ENCODE results near the gene WFIKKN2. TPM values are rescaled to one million over a fixed set of nuclear protein-coding genes. Genes with fewer than 3 reads are reported as not detected.
"Not testable (repeated sequence)": the region's sequence is repeated elsewhere in the genome, so short reads cannot be mapped to it uniquely, and the experiment has no call there.

The WFIKKN2 gene
- not detected in 2 replicates for total RNA-seq

- DNase-seq (ENCODE audit: low read depth, low spot score): no peak
Observed at GRCh38 chr17:50835301-50836234, at the start of gene WFIKKN2. Gene WFIKKN2, plus strand, starts transcription at chr17:50835586. Its CDS starts 352 bp downstream, at chr17:50835938.

GRCh38 chr17:50785946-50786570, 49.3 kb upstream of the WFIKKN2 start:
- DNase-seq (ENCODE audit: low read depth, low spot score): no peak

GRCh38 chr17:50787106-50787505, 48.3 kb upstream of the WFIKKN2 start:
- no peak for DNase-seq (ENCODE audit: low read depth, low spot score)

- DNase-seq (ENCODE audit: low read depth, low spot score): no peak
Observed at GRCh38 chr17:50790618-50791017, 44.8 kb upstream of the WFIKKN2 start.

GRCh38 chr17:50792132-50792531, 43.3 kb upstream of the WFIKKN2 start:
- no peak for DNase-seq (ENCODE audit: low read depth, low spot score)

GRCh38 chr17:50793007-50793406, 42.4 kb upstream of the WFIKKN2 start:
- DNase-seq (ENCODE audit: low read depth, low spot score): no peak

- no peak for DNase-seq (ENCODE audit: low read depth, low spot score)
Observed at GRCh38 chr17:50794361-50794760, 41.0 kb upstream of the WFIKKN2 start.

- DNase-seq (ENCODE audit: low read depth, low spot score): no peak
Observed at GRCh38 chr17:50797135-50797810, 38.1 kb upstream of the WFIKKN2 start.

- no peak for DNase-seq (ENCODE audit: low read depth, low spot score)
Observed at GRCh38 chr17:50798424-50799288, 36.7 kb upstream of the WFIKKN2 start.

GRCh38 chr17:50799582-50799981, 35.8 kb upstream of the WFIKKN2 start:
- DNase-seq (ENCODE audit: low read depth, low spot score): no peak

- no peak for DNase-seq (ENCODE audit: low read depth, low spot score)
Observed at GRCh38 chr17:50800196-50800700, 35.1 kb upstream of the WFIKKN2 start.

GRCh38 chr17:50802609-50803571, 32.5 kb upstream of the WFIKKN2 start:
- DNase-seq (ENCODE audit: low read depth, low spot score): no peak

- no peak for DNase-seq (ENCODE audit: low read depth, low spot score)
Observed at GRCh38 chr17:50803676-50804075, 31.7 kb upstream of the WFIKKN2 start.

GRCh38 chr17:50804749-50805475, 30.5 kb upstream of the WFIKKN2 start:
- not testable (repeated sequence) for DNase-seq (ENCODE audit: low read depth, low spot score)

GRCh38 chr17:50805486-50805885, 29.9 kb upstream of the WFIKKN2 start:
- DNase-seq (ENCODE audit: low read depth, low spot score): no peak

GRCh38 chr17:50806141-50806643, 29.2 kb upstream of the WFIKKN2 start:
- no peak for DNase-seq (ENCODE audit: low read depth, low spot score)

GRCh38 chr17:50807009-50807408, 28.4 kb upstream of the WFIKKN2 start:
- no peak for DNase-seq (ENCODE audit: low read depth, low spot score)

GRCh38 chr17:50807675-50808074, 27.7 kb upstream of the WFIKKN2 start:
- no peak for DNase-seq (ENCODE audit: low read depth, low spot score)

- DNase-seq (ENCODE audit: low read depth, low spot score): no peak
Observed at GRCh38 chr17:50808413-50808812, 27.0 kb upstream of the WFIKKN2 start.
